G401 (cell line): ENCODE results near the gene SIRT4. TPM values are rescaled to one million over a fixed set of nuclear protein-coding genes. Genes with fewer than 3 reads are reported as not detected.
"Not testable (repeated sequence)": the region's sequence is repeated elsewhere in the genome, so short reads cannot be mapped to it uniquely, and the experiment has no call there.

Experiments used
- DNase-seq: peaks from one replicate; pipeline ENCODE4 v3.0.0-alpha.2; 2015; ENCODE audit warnings: low spot score
- in situ Hi-C: cut with HindIII; loops from 2 replicates; pipeline ENCODE4 v1.10.0; 2016; ENCODE audit warnings: low sequenced_read_pairs, mixed read lengths
- total RNA-seq: library from RNA; depleted of rRNA; stranded (reverse); fragments of >200 nt; shearing (Covaris generic); gene quantifications from 2 replicates; pipeline ENCODE4 v1.2.3, GENCODE V29; 2014; rRNA removed

SIRT4 gene
- 2.9 and 4.6 TPM in 2 replicates for total RNA-seq

GRCh38 chr12:120301962-120302815 is at the start of gene SIRT4:
Gene SIRT4, plus strand, starts transcription at chr12:120302321. Its CDS starts 1,241 bp downstream, at chr12:120303562.
- in situ Hi-C loops, result no loop called here
- peak; percentile 98 for DNase-seq

DNA sequence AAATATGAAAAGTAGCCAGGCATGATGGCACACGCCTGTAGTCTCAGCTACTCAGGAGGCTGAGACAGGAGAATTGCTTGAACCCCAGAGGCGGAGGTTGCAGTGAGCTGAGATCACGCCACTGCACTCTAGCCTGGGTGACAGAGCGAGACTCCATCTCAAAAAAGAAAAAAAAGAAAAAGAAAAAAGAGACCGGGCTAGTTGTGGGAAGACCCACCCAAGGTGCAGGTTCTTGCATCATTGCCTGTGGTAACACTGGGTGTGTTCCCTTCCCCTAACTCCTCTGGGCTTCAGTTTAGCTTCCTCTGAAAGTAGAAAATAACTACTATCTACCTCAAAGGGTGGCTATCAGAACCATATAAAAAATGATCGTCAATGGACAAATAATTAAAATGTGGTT is 48.8 kb upstream of the SIRT4 start:
- DNase-seq, in situ Hi-C loops: not testable (repeated sequence)

GRCh38 chr12:120254809-120255208 is 47.3 kb upstream of the SIRT4 start:
- in situ Hi-C loops, result no loop called here
- DNase-seq, result no peak

GRCh38 chr12:120257041-120257821 is 44.9 kb upstream of the SIRT4 start:
- DNase-seq, result peak; percentile 94

GRCh38 chr12:120258323-120258896 is 43.7 kb upstream of the SIRT4 start:
- in situ Hi-C loops, result no loop called here
- DNase-seq, result no peak

More at GRCh38 chr12:120257041-120257821, 44.9 kb upstream of the SIRT4 start:
- in situ Hi-C loops, result no loop called here

- in situ Hi-C loops, result no loop called here
- DNase-seq, result no peak
These were observed 42.5 kb upstream of the SIRT4 start for GRCh38 chr12:120259418-120260202.

- no peak for DNase-seq
- in situ Hi-C loops, result no loop called here
These were observed 41.5 kb upstream of the SIRT4 start for GRCh38 chr12:120260607-120261006.

- DNase-seq, result no peak
- in situ Hi-C loops, result no loop called here
These were observed 39.9 kb upstream of the SIRT4 start for GRCh38 chr12:120261951-120262851.

DNA sequence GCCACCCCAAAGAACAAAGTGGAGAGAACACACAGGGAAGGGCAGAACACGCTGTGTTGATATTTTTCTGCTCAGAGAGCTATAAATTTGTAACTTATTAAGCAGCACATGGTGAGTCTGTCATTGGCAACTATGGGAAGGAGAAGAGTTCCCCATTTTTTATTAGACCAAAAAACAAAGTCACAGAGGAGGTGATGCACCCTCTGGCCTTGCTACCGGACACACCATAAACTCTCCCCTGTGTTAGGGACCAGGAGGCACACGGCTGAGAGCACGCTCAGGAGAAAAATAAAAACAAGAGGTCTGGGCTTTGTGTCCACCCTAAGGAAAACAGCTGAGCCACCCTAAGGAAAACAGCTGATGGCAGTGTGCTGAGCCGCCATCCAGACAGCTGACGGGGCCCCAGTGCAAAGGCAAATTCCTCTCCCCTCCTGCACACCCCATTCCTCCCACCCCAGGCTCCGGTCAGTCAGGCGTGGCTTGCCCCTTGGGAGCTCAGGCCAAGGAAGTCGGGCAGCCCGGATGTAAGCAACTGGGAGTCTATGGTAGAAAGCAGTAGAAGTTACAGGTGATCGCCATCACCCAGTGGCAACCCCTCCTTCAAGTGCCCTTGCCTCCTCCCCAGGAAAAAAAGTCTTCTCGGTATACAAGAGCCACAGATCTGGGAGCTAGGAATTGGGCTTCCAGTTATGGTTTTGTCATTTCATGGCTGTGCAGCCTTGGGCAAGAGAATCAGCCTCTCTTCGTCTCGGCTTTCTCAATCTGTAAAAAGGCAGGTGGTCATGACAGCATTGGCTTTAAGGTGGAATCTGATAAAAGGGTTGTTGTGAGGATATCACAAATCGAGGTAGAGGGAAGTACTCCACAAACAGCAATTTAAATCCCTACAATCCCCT is 39.0 kb upstream of the SIRT4 start:
- DNase-seq, result no peak
- in situ Hi-C loops, result no loop called here

GRCh38 chr12:120263748-120264085 is 38.4 kb upstream of the SIRT4 start:
- DNase-seq, result peak; percentile 30
- in situ Hi-C loops, result no loop called here

- peak; percentile 34 for DNase-seq
- in situ Hi-C loops, result no loop called here
These were observed 37.8 kb upstream of the SIRT4 start for GRCh38 chr12:120264086-120264903.

GRCh38 chr12:120264904-120265472 is 37.1 kb upstream of the SIRT4 start:
- no peak for DNase-seq
- in situ Hi-C loops, result no loop called here

GRCh38 chr12:120265473-120266179 is 36.5 kb upstream of the SIRT4 start, which contains the start of gene PXN:
Gene PXN, minus strand, starts transcription at chr12:120265730. Its CDS starts 101 bp downstream, at chr12:120265629.
- in situ Hi-C loops, result no loop called here
- DNase-seq, result peak; percentile 81

DNA sequence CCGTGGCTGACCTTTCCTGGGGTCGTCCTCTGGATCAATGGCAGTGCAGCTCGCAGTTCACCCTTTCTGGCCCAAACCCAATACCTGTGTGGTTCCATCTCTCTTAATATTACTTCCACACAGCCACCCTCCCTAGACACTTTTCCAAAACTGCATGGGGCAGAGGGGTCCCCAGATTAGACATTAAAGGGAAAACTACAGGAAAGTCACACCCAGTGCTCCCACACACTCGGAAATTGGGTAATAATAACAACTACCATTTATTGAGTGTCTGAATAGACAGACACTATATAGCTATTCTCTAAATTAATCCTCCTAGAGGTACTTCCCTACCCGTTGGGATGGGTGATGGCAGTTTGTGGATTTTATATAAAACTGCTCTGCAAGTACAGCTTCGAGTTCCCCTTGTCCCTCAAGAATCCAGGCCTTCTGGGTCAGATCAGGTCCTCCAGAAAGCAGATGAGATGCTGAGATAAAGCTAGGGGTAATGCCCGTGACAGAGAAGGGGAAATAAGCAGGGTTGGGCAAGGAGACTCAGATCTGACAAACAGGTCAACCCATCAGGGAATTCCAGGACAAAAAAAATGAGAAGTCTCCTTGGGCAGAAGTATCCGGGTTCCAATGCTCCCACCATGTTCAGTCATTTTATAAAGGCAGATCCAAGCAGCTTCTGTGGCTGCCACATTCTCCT is 35.8 kb upstream of the SIRT4 start:
- in situ Hi-C loops, result no loop called here
- no peak for DNase-seq

GRCh38 chr12:120267736-120268135 is 34.4 kb upstream of the SIRT4 start:
- in situ Hi-C loops, result no loop called here
- no peak for DNase-seq
